Astrocyte of the cerebellum (primary cell): Measurements from ENCODE around the gene POLK.
"Not testable (repeated sequence)": the region's sequence is repeated elsewhere in the genome, so short reads cannot be mapped to it uniquely, and the experiment has no call there.

Experiments
- DNase-seq: peaks from one replicate; pipeline ENCODE4 v3.0.0-alpha.2; 2011; ENCODE audit warnings: low read depth
- H3K4me3 ChIP-seq: 2 replicates; pipeline ENCODE4 v1.5.1; 2011; ENCODE audit warnings: mild to moderate bottlenecking, low read depth, low read length, moderate library complexity
- in situ Hi-C: cut with HindIII; loops from 2 replicates; pipeline ENCODE4 v1.10.0; 2017; ENCODE audit warnings: low sequenced_read_pairs
- TF ChIP-seq, protein P1 (sequence below): IDR thresholded peaks from 2 replicates; pipeline ENCODE4 v1.5.1; 2012; ENCODE audit warnings: low read length, low read depth, moderate library complexity, mild to moderate bottlenecking; ENCODE audit errors: missing control alignments

Gene POLK

GRCh38 chr5:75526070-75526469, 14.4 kb downstream of the POLK start:
- no peak overlapping the region for H3K4me3 ChIP-seq
- in situ Hi-C loops: no loop called here
- DNase-seq: no peak
- TF ChIP-seq, protein P1, sequence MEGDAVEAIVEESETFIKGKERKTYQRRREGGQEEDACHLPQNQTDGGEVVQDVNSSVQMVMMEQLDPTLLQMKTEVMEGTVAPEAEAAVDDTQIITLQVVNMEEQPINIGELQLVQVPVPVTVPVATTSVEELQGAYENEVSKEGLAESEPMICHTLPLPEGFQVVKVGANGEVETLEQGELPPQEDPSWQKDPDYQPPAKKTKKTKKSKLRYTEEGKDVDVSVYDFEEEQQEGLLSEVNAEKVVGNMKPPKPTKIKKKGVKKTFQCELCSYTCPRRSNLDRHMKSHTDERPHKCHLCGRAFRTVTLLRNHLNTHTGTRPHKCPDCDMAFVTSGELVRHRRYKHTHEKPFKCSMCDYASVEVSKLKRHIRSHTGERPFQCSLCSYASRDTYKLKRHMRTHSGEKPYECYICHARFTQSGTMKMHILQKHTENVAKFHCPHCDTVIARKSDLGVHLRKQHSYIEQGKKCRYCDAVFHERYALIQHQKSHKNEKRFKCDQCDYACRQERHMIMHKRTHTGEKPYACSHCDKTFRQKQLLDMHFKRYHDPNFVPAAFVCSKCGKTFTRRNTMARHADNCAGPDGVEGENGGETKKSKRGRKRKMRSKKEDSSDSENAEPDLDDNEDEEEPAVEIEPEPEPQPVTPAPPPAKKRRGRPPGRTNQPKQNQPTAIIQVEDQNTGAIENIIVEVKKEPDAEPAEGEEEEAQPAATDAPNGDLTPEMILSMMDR: no peak

DNA sequence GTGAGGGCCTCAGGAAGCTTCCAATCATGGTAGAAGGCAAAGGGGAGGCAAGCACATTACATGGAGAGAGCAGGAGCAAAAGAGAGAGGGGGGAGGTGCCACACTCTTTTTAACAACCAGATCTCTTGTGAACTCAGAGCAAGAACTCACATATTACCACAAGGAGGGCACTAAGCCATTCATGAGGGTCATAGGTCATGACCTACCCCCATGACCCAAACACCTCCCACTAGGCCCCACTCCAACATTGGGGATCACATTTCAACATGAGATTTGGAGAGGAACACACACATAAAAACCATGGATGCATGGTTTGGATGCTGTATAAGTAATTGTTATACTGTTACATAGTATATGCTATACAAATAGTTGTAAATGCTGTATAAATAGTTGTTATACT, 17.5 kb downstream of the POLK start:
- TF ChIP-seq, protein P1: no peak
- in situ Hi-C loops: no loop called here
- no peak for DNase-seq
- no peak overlapping the region for H3K4me3 ChIP-seq

GRCh38 chr5:75532190-75532589, 20.5 kb downstream of the POLK start:
- no peak overlapping the region for H3K4me3 ChIP-seq
- DNase-seq: no peak
- TF ChIP-seq, protein P1: no peak
- in situ Hi-C loops: no loop called here

- DNase-seq, in situ Hi-C loops, H3K4me3 ChIP-seq: not testable (repeated sequence)
These were observed 22.0 kb downstream of the POLK start for GRCh38 chr5:75533716-75534115.

DNA sequence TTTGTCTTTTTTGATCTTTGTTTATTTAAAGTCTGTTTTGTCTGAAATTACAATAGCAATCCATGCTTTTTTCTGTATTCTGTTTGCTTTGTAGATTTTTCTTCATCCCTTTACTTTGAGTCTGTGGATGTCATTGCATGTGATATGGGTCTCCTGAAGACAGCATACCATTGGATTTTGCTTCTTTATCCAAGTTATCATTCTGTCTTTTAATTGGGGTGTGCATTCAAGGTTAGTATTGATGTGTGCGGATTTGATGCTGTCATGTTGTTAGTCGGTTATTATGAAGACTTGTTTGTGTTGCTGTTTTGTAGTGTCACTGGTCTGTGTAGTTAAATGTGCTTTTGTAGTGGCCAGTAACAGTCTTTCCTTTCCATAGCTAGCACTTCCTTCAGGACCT, 23.0 kb downstream of the POLK start:
- in situ Hi-C loops: no loop called here
- TF ChIP-seq, protein P1: no peak
- no peak overlapping the region for H3K4me3 ChIP-seq
- no peak for DNase-seq

DNA sequence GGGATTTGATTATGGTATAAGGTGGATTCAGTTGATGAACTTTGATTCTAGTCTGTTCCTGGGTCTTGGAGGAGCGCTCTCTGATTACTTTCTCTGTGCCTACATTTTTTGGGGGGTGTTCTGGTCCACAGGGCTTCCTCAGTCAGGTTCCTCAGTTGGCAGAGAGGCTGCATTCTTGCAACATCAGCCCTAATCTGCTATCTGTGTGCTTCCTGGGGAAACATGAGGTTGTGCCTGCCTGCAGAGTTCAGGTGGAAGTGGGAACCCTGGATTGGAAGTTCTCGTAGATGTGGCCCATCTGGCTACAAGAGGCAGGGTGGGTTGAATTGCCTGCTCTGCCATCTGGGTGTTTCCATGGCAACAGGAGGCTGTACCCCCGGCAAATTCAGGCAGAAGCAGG, 24.5 kb downstream of the POLK start:
- TF ChIP-seq, protein P1: no peak
- in situ Hi-C loops: no loop called here
- H3K4me3 ChIP-seq: no peak overlapping the region
- DNase-seq: no peak

DNA sequence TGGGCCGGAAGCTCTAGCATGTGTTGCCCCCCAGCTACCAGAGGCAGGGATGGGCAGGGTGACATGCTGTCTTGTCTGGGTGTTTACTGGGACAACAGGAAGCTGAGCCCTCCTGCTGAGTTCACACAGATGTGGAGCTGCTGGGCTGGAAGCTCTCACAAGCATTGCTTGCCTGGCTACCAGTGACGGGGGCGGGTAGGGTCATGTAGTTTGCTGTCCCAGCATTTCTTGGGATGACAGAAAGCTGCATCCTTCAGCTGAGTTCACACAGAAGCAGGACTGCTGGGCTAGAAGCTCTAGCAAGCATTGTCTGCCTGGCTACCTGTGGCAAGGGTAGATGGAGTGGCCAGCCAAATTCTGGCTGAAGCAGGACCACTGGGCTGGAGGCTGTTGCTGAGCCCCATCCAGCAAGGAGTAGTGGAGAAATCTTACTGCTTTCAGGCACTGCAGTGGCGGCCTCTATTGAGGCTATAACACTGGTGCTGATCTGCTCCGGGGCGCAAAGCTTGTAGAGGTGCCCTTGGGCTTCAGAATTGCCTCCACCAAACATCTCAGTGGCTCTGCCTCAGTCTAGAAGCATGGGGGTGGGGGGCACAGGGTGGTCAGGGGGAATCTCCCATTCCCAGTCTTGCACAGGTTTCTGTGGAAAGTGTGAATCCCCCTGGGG, 25.1 kb downstream of the POLK start:
- TF ChIP-seq, protein P1: no peak
- in situ Hi-C loops: no loop called here
- no peak overlapping the region for H3K4me3 ChIP-seq
- DNase-seq: no peak
